Measurements from ENCODE around the gene TES.
"Not testable (repeated sequence)": the region's sequence is repeated elsewhere in the genome, so short reads cannot be mapped to it uniquely, and the experiment has no call there.

DNA sequence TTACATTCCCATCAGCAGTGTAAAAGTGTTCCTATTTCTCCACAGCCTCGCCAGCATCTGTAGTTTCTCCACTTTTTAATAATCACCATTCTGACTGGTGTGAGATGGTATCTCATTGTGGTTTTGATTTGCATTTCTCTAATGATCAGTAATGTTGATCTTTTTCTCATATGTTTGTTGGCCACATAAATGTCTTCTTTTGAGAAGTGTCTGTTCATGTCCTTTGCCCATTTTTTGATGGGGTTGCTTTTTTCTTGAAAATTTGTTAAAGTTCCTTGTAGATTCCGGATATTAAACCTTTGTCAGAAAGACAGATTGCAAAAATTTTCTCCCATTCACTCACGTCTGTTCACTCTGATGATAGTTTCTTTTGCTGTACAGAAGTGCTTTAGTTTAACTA lies 35.2 kb upstream of the TES start:
- TF ChIP-seq, protein P1, sequence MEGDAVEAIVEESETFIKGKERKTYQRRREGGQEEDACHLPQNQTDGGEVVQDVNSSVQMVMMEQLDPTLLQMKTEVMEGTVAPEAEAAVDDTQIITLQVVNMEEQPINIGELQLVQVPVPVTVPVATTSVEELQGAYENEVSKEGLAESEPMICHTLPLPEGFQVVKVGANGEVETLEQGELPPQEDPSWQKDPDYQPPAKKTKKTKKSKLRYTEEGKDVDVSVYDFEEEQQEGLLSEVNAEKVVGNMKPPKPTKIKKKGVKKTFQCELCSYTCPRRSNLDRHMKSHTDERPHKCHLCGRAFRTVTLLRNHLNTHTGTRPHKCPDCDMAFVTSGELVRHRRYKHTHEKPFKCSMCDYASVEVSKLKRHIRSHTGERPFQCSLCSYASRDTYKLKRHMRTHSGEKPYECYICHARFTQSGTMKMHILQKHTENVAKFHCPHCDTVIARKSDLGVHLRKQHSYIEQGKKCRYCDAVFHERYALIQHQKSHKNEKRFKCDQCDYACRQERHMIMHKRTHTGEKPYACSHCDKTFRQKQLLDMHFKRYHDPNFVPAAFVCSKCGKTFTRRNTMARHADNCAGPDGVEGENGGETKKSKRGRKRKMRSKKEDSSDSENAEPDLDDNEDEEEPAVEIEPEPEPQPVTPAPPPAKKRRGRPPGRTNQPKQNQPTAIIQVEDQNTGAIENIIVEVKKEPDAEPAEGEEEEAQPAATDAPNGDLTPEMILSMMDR (IDR thresholded peaks at IDR 0.05) = not testable (repeated sequence)
- not testable (repeated sequence) for TF ChIP-seq EP300 (IDR thresholded peaks at IDR 0.05; ENCODE audit: low read depth); POLR2A (IDR thresholded peaks at IDR 0.05); POLR2AphosphoS5 (IDR thresholded peaks at IDR 0.05)

Data from transverse colon (tissue), 4 donors.